ENCODE data around the gene KLHL7. TPM values are rescaled to one million over a fixed set of nuclear protein-coding genes. Genes with fewer than 3 reads are reported as not detected.

Gene KLHL7
- 44.0 to 48.3 TPM (median 45.7 TPM) in 3 replicates for total RNA-seq

GRCh38 chr7:23105644-23106056 lies at the start of gene KLHL7:
Gene KLHL7 (plus strand): TSS chr7:23105785. CDS start chr7:23106027, 242 bp downstream.
- H3K27ac Mint-ChIP-seq, result peak within 1 kb of the TSS; percentile 100
- peak; percentile 96 to 98 for DNase-seq (ENCODE audit: low spot score in 2 of 2, unreplicated experiment in 2 of 2)
- TF ChIP-seq CTCF (IDR thresholded peaks at IDR 0.05; ENCODE audit: unreplicated experiment), result no peak
- H3K4me1 Mint-ChIP-seq, result peaks cover 29% of the 10 kb centered on the region
- H3K4me3 Mint-ChIP-seq, result peak within 1 kb of the TSS; percentile 99
- H3K27me3 Mint-ChIP-seq (ENCODE audit: low read depth), result no peaks in the 10 kb centered on the region
- peaks cover 16% of the 10 kb centered on the region for H3K9me3 Mint-ChIP-seq
- H3K36me3 Mint-ChIP-seq, result peaks cover 13% of the 10 kb centered on the region

- no peak for TF ChIP-seq CTCF (IDR thresholded peaks at IDR 0.05; ENCODE audit: unreplicated experiment)
- no peak for DNase-seq (ENCODE audit: low spot score in 2 of 2, unreplicated experiment in 2 of 2)
- no peak overlapping the region for H3K4me3 Mint-ChIP-seq
- peaks cover 3% of the 10 kb centered on the region for H3K9me3 Mint-ChIP-seq
- H3K36me3 Mint-ChIP-seq, result no peaks in the 10 kb centered on the region
- peaks cover 14% of the 10 kb centered on the region for H3K4me1 Mint-ChIP-seq
- H3K27me3 Mint-ChIP-seq (ENCODE audit: low read depth), result no peaks in the 10 kb centered on the region
- H3K27ac Mint-ChIP-seq, result no peak overlapping the region
Measured at GRCh38 chr7:23058408-23059096, 47.0 kb upstream of the KLHL7 start.

- Mint-ChIP-seq H3K27me3 (ENCODE audit: low read depth) (no peaks in the 10 kb centered on the region), H3K9me3 (peaks cover 3% of the 10 kb centered on the region), H3K4me3 (no peak overlapping the region), H3K4me1 (peaks cover 14% of the 10 kb centered on the region), H3K36me3 (no peaks in the 10 kb centered on the region), H3K27ac (no peak overlapping the region)
- no peak for DNase-seq (ENCODE audit: low spot score in 2 of 2, unreplicated experiment in 2 of 2)
- no peak for TF ChIP-seq CTCF (IDR thresholded peaks at IDR 0.05; ENCODE audit: unreplicated experiment)
Measured at GRCh38 chr7:23061327-23061726, 44.3 kb upstream of the KLHL7 start.

- H3K27me3 Mint-ChIP-seq (ENCODE audit: low read depth), result no peaks in the 10 kb centered on the region
- DNase-seq (ENCODE audit: low spot score in 2 of 2, unreplicated experiment in 2 of 2), result no peak
- peaks cover 3% of the 10 kb centered on the region for H3K9me3 Mint-ChIP-seq
- H3K36me3 Mint-ChIP-seq, result no peaks in the 10 kb centered on the region
- no peak overlapping the region for H3K4me3 Mint-ChIP-seq
- no peak for TF ChIP-seq CTCF (IDR thresholded peaks at IDR 0.05; ENCODE audit: unreplicated experiment)
- H3K4me1 Mint-ChIP-seq, result peaks cover 18% of the 10 kb centered on the region
- H3K27ac Mint-ChIP-seq, result no peak overlapping the region
Measured at GRCh38 chr7:23062452-23062851, 43.1 kb upstream of the KLHL7 start.

- Mint-ChIP-seq H3K36me3 (no peaks in the 10 kb centered on the region), H3K27ac (no peak overlapping the region), H3K4me1 (peaks cover 7% of the 10 kb centered on the region), H3K9me3 (peaks cover 3% of the 10 kb centered on the region), H3K4me3 (no peak overlapping the region), H3K27me3 (ENCODE audit: low read depth) (no peaks in the 10 kb centered on the region)
- DNase-seq (ENCODE audit: low spot score in 2 of 2, unreplicated experiment in 2 of 2), result no peak
- TF ChIP-seq CTCF (IDR thresholded peaks at IDR 0.05; ENCODE audit: unreplicated experiment), result no peak
Measured at GRCh38 chr7:23065974-23066373, 39.6 kb upstream of the KLHL7 start.

Measured in mesothelial cell of epicardium (in vitro differentiated cells).